CD4-positive, alpha-beta T cell (primary cell): ENCODE data around the gene CGB7. TPM values are rescaled to one million over a fixed set of nuclear protein-coding genes. Genes with fewer than 3 reads are reported as not detected.

Experiments used
- ATAC-seq: fragments of 200-7000 bp; cut with Tn5 transposase; one replicate; pipeline ENCODE4 v1.10.0; 2022; ENCODE audit warnings: mild to moderate bottlenecking; ENCODE audit not compliant: poor library complexity
- CTCF ChIA-PET: fragments of 350-600 bp; sonication (Branson Sonifier 250); formaldehyde crosslinking; loops from one replicate; lab custom pipeline; 2021; ENCODE audit warnings: antibody characterized with exemption, inconsistent platforms; lab: Charles Lee
- POLR2A ChIA-PET: fragments of 350-600 bp; sonication (Branson Sonifier 250); formaldehyde crosslinking; loops from one replicate; lab custom pipeline; 2021; ENCODE audit warnings: antibody characterized with exemption, inconsistent platforms; lab: Charles Lee
- DNase-seq, 14 experiments: peaks; one replicate each; pipeline ENCODE4 v3.0.0-alpha.2; 2013 to 2020; ENCODE audit warnings: mixed read lengths in 2 of 14
- H3K27ac ChIP-seq, 2 donors: one replicate each; pipeline versions ENCODE4 v1.5.1 to v1.7.0; 2013; ENCODE audit warnings: low read length in 2 of 2, low read depth in 1 of 2, mild to moderate bottlenecking in 1 of 2
- H3K27me3 ChIP-seq, 2 experiments: 1 replicate in 1 of 2; 2 replicates in 1 of 2; pipeline versions ENCODE4 v1.6.1 to v1.7.0; 2013; ENCODE audit warnings: low read length in 2 of 2, control low read depth in 1 of 2, mild to moderate bottlenecking in 1 of 2, moderate library complexity in 1 of 2; ENCODE audit not compliant: insufficient read depth in 2 of 2, control insufficient read depth in 1 of 2
- H3K36me3 ChIP-seq: one replicate; pipeline ENCODE4 v1.6.1; 2013; ENCODE audit warnings: low read length, control low read depth; ENCODE audit not compliant: insufficient read depth
- H3K4me1 ChIP-seq: one replicate; pipeline ENCODE4 v1.6.1; 2013; ENCODE audit warnings: low read length, control low read depth; ENCODE audit not compliant: insufficient read depth
- H3K4me3 ChIP-seq: one replicate; pipeline ENCODE4 v1.5.1; 2013; ENCODE audit warnings: mild to moderate bottlenecking, low read length, moderate library complexity
- H3K9me3 ChIP-seq, 2 experiments: 1 replicate in 1 of 2; 2 replicates in 1 of 2; pipeline versions ENCODE4 v1.6.1 to v1.7.0; 2013; ENCODE audit warnings: low read length in 2 of 2, mild to moderate bottlenecking in 2 of 2, control low read depth in 1 of 2, moderate library complexity in 1 of 2; ENCODE audit not compliant: control insufficient read depth in 1 of 2, insufficient read depth in 1 of 2
- H3K27ac Mint-ChIP-seq: one replicate; pipeline ENCODE4 v1.8.0; 2020; ENCODE audit warnings: mixed read lengths
- H3K27me3 Mint-ChIP-seq: one replicate; pipeline ENCODE4 v1.8.0; 2021; ENCODE audit warnings: mixed read lengths
- H3K36me3 Mint-ChIP-seq: one replicate; pipeline ENCODE4 v1.8.0; 2021; ENCODE audit warnings: low read depth, mixed read lengths
- H3K4me1 Mint-ChIP-seq: one replicate; pipeline ENCODE4 v1.8.0; 2021; ENCODE audit warnings: low read depth, mixed read lengths
- H3K4me3 Mint-ChIP-seq: one replicate; pipeline ENCODE4 v1.8.0; 2020; ENCODE audit warnings: mild to moderate bottlenecking, mixed read lengths
- H3K9me3 Mint-ChIP-seq: one replicate; pipeline ENCODE4 v1.8.0; 2020; ENCODE audit warnings: mixed read lengths
- CTCF ChIP-seq: fragments of 200-600 bp; IDR thresholded peaks from one replicate; pipeline ENCODE4 v1.8.0; 2022; ENCODE audit warnings: antibody characterized with exemption, mild to moderate bottlenecking
- intact Hi-C, 2 experiments: fragments of 100-400 bp; cut with DNase I in 1 of 2; cut with micrococcal nuclease in 1 of 2; formaldehyde crosslinking; loops; one replicate each; pipeline versions ENCODE4 v1.15.1 to v1.9.0; 2023 to 2025; cut with DNase I, micrococcal nuclease
- total RNA-seq, 174 experiments: library from RNA in 2 of 174; stranded (reverse) in 2 of 174; gene quantifications; one replicate each; pipeline ENCODE4 v1.2.3 and lab custom pipeline; 2021 to 2026

Gene CGB7
- total RNA-seq, 2 experiments from 2014 or later: not detected

- Histone ChIP-seq H3K27me3 (no peaks in the 10 kb centered on the region), H3K9me3 (no peaks in the 10 kb centered on the region), H3K4me1 (peaks cover 14% of the 10 kb centered on the region), H3K4me3 (no peak overlapping the region), H3K36me3 (peaks cover 87% of the 10 kb centered on the region), H3K27ac (no peak overlapping the region)
- ATAC-seq: no peak
- Mint-ChIP-seq H3K27ac (no peak overlapping the region), H3K4me3 (no peak overlapping the region), H3K9me3 (no peaks in the 10 kb centered on the region), H3K27me3 (no peaks in the 10 kb centered on the region), H3K36me3 (peaks cover 84% of the 10 kb centered on the region), H3K4me1 (peaks cover 21% of the 10 kb centered on the region)
- intact Hi-C loops: loop anchor here (2.0 kb wide), 1 partner anchor 100 kb away; no protein-coding TSS in a partner anchor
- POLR2A ChIA-PET: no interaction called here
- no peak for DNase-seq
- TF ChIP-seq CTCF: no peak
- CTCF ChIA-PET: interaction anchor here (1.4 to 2.7 kb wide), 7 partner anchors 8 to 100 kb away, joined by 3 to 31 read pairs (median 19); partner anchors contain the start of genes LIN7B and SNRNP70
Measured at GRCh38 chr19:49098795-49099194, 41.2 kb upstream of the CGB7 start.

GRCh38 chr19:49097453-49098288 is 40.1 kb upstream of the CGB7 start:
- peak; percentile 93 for ATAC-seq
- CTCF ChIA-PET: interaction anchor here (0.6 to 2.7 kb wide), 35 partner anchors 9 to 379 kb away, joined by 3 to 31 read pairs (median 4); partner anchors contain the start of genes GYS1, LIN7B, PPFIA3 and SNRNP70
- H3K9me3 Mint-ChIP-seq: no peaks in the 10 kb centered on the region
- peak; percentile 61 to 87 (median 68) for DNase-seq
- H3K4me1 Mint-ChIP-seq: peaks cover 21% of the 10 kb centered on the region
- POLR2A ChIA-PET: interaction anchor here (0.7 to 1.2 kb wide), 8 partner anchors 8 to 104 kb away, joined by 3 to 8 read pairs (median 4); partner anchors contain the start of genes GYS1, LIN7B and RUVBL2
- H3K36me3 Mint-ChIP-seq: peaks cover 85% of the 10 kb centered on the region
- Histone ChIP-seq H3K27ac (no peak overlapping the region), H3K36me3 (peaks cover 85% of the 10 kb centered on the region), H3K9me3 (no peaks in the 10 kb centered on the region), H3K27me3 (no peaks in the 10 kb centered on the region), H3K4me3 (no peak overlapping the region), H3K4me1 (peaks cover 14% of the 10 kb centered on the region)
- no peak overlapping the region for H3K4me3 Mint-ChIP-seq
- H3K27me3 Mint-ChIP-seq: no peaks in the 10 kb centered on the region
- TF ChIP-seq CTCF: peak; percentile 96
- intact Hi-C loops: loop anchor here (1.0 to 2.0 kb wide), 2 partner anchors 48 to 101 kb away; no protein-coding TSS in a partner anchor
- peak overlapping the region; percentile 30 for H3K27ac Mint-ChIP-seq

- H3K9me3 ChIP-seq: no peaks in the 10 kb centered on the region
- Mint-ChIP-seq H3K4me3 (no peak overlapping the region), H3K9me3 (no peaks in the 10 kb centered on the region), H3K4me1 (peaks cover 29% of the 10 kb centered on the region), H3K36me3 (peaks cover 91% of the 10 kb centered on the region), H3K27ac (no peak overlapping the region), H3K27me3 (no peaks in the 10 kb centered on the region)
- TF ChIP-seq CTCF: no peak
- H3K27me3 ChIP-seq: no peaks in the 10 kb centered on the region
- ATAC-seq (no peak), DNase-seq (no peak)
- no peak overlapping the region for H3K27ac ChIP-seq
- POLR2A ChIA-PET: no interaction called here
- intact Hi-C loops: no loop called here
- H3K4me1 ChIP-seq: peaks cover 25% of the 10 kb centered on the region
- CTCF ChIA-PET: interaction anchor here (0.6 to 1.9 kb wide), 4 partner anchors 19 to 507 kb away, joined by 3 to 10 read pairs (median 4); partner anchors contain the start of gene LIN7B
- H3K36me3 ChIP-seq: peaks cover 89% of the 10 kb centered on the region
- no peak overlapping the region for H3K4me3 ChIP-seq
Measured at GRCh38 chr19:49094505-49095482, 37.2 kb upstream of the CGB7 start.
